ENCODE data around the gene PRKAG1.

Gene PRKAG1

GRCh38 chr12:48982397-48983080 lies 36.0 kb downstream of the PRKAG1 start:
- Histone ChIP-seq H3K27me3 (replicated peaks; ENCODE audit: control insufficient read depth, insufficient read depth, low read length, poor library complexity, severe bottlenecking) (peaks cover 3% of the 10 kb centered on the region), H3K4me1 (ENCODE audit: control insufficient read depth, insufficient read depth, low read length, poor library complexity, severe bottlenecking) (peaks cover 43% of the 10 kb centered on the region), H3K9me3 (ENCODE audit: control insufficient read depth, low read length) (no peaks in the 10 kb centered on the region), H3K36me3 (ENCODE audit: control insufficient read depth, insufficient read depth, low read length) (no peaks in the 10 kb centered on the region), H3K27ac (ENCODE audit: insufficient read depth, low read length, poor library complexity, severe bottlenecking) (no peak overlapping the region), H3K4me3 (ENCODE audit: insufficient read depth, low read depth, low read length, poor library complexity, severe bottlenecking) (no peak overlapping the region)
- no peak for DNase-seq

DNA sequence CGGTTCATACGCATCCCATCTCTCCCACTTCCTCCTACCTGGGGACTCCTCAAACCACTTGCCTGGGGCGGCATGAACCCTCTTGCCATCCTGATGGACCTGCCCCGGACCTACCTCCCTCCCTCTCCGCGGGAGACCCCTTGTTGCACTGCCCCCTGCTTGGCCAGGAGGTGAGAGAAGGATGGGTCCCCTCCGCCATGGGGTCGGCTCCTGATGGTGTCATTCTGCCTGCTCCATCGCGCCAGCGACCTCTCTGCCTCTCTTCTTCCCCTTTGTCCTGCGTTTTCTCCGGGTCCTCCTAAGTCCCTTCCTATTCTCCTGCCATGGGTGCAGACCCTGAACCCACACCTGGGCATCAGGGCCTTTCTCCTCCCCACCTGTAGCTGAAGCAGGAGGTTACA lies 36.8 kb downstream of the PRKAG1 start:
- Histone ChIP-seq H3K4me3 (ENCODE audit: insufficient read depth, low read depth, low read length, poor library complexity, severe bottlenecking) (peak overlapping the region; percentile 56), H3K27me3 (replicated peaks; ENCODE audit: control insufficient read depth, insufficient read depth, low read length, poor library complexity, severe bottlenecking) (peaks cover 3% of the 10 kb centered on the region), H3K9me3 (ENCODE audit: control insufficient read depth, low read length) (no peaks in the 10 kb centered on the region), H3K4me1 (ENCODE audit: control insufficient read depth, insufficient read depth, low read length, poor library complexity, severe bottlenecking) (peaks cover 43% of the 10 kb centered on the region), H3K36me3 (ENCODE audit: control insufficient read depth, insufficient read depth, low read length) (no peaks in the 10 kb centered on the region), H3K27ac (ENCODE audit: insufficient read depth, low read length, poor library complexity, severe bottlenecking) (no peak overlapping the region)
- no peak for DNase-seq

DNA sequence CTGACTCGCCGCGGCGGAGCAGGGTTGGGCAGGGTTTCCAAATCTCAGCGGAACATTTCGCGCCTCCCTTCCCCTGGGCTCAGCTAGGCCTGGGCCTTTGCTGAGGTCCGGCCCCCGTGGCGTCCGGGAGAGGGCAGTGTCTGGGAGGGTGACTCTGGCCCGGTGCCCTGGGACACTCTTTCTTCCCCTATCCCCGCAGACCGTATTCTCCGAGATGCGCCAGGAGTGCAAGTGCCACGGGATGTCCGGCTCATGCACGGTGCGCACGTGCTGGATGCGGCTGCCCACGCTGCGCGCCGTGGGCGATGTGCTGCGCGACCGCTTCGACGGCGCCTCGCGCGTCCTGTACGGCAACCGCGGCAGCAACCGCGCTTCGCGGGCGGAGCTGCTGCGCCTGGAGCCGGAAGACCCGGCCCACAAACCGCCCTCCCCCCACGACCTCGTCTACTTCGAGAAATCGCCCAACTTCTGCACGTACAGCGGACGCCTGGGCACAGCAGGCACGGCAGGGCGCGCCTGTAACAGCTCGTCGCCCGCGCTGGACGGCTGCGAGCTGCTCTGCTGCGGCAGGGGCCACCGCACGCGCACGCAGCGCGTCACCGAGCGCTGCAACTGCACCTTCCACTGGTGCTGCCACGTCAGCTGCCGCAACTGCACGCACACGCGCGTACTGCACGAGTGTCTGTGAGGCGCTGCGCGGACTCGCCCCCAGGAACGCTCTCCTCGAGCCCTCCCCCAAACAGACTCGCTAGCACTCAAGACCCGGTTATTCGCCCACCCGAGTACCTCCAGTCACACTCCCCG lies 37.4 kb downstream of the PRKAG1 start:
- Histone ChIP-seq H3K4me3 (ENCODE audit: insufficient read depth, low read depth, low read length, poor library complexity, severe bottlenecking) (peak overlapping the region; percentile 56), H3K4me1 (ENCODE audit: control insufficient read depth, insufficient read depth, low read length, poor library complexity, severe bottlenecking) (peaks cover 43% of the 10 kb centered on the region), H3K9me3 (ENCODE audit: control insufficient read depth, low read length) (no peaks in the 10 kb centered on the region), H3K36me3 (ENCODE audit: control insufficient read depth, insufficient read depth, low read length) (no peaks in the 10 kb centered on the region), H3K27me3 (replicated peaks; ENCODE audit: control insufficient read depth, insufficient read depth, low read length, poor library complexity, severe bottlenecking) (peaks cover 3% of the 10 kb centered on the region), H3K27ac (ENCODE audit: insufficient read depth, low read length, poor library complexity, severe bottlenecking) (peak overlapping the region; percentile 33)
- peak; percentile 47 to 48 (median 47) for DNase-seq

- Histone ChIP-seq H3K4me1 (ENCODE audit: control insufficient read depth, insufficient read depth, low read length, poor library complexity, severe bottlenecking) (peaks cover 43% of the 10 kb centered on the region), H3K9me3 (ENCODE audit: control insufficient read depth, low read length) (no peaks in the 10 kb centered on the region), H3K27me3 (replicated peaks; ENCODE audit: control insufficient read depth, insufficient read depth, low read length, poor library complexity, severe bottlenecking) (peaks cover 3% of the 10 kb centered on the region), H3K27ac (ENCODE audit: insufficient read depth, low read length, poor library complexity, severe bottlenecking) (peak overlapping the region; percentile 33), H3K36me3 (ENCODE audit: control insufficient read depth, insufficient read depth, low read length) (no peaks in the 10 kb centered on the region), H3K4me3 (ENCODE audit: insufficient read depth, low read depth, low read length, poor library complexity, severe bottlenecking) (peak overlapping the region; percentile 56)
- DNase-seq = peak; percentile 19 to 23 (median 21)
Measured at GRCh38 chr12:48980389-48980952, 38.1 kb downstream of the PRKAG1 start.

DNA sequence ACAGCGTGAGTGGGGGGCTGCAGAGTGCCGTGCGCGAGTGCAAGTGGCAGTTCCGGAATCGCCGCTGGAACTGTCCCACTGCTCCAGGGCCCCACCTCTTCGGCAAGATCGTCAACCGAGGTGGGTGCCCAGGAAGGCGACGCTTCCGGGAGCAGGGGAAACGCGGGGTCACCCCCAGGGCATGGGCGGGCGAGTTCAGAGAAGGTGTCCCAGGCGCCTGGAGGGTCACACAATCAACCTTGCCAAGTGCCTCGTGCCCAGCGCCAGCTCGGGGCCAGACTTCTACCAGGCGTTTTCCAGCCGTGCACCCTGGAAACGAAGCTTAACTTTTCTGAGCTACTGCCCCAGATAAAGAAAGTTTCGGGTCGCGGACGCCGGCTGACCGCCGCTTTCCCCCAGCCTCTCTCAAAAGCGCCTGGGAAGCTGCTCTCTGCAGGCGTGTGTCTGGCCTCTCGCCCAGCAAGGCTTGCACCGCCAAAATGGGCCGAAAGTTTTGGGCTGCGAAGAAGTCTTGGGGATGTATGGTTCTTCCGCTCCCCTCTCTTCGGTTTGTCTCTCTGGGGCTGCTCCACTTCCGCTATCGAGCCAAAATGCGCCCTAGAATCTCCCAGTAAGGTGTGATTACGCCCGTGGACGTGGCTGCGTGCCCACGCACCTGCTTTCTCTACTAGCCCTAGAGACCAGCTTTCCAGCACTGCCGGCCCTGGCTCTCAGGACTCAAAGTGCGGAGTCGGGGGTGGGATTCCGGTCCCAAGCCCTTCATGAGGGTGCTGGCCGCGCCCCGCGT lies 38.8 kb downstream of the PRKAG1 start:
- Histone ChIP-seq H3K27ac (ENCODE audit: insufficient read depth, low read length, poor library complexity, severe bottlenecking) (peak overlapping the region; percentile 33), H3K4me3 (ENCODE audit: insufficient read depth, low read depth, low read length, poor library complexity, severe bottlenecking) (peak overlapping the region; percentile 56), H3K9me3 (ENCODE audit: control insufficient read depth, low read length) (no peaks in the 10 kb centered on the region), H3K27me3 (replicated peaks; ENCODE audit: control insufficient read depth, insufficient read depth, low read length, poor library complexity, severe bottlenecking) (peaks cover 3% of the 10 kb centered on the region), H3K36me3 (ENCODE audit: control insufficient read depth, insufficient read depth, low read length) (no peaks in the 10 kb centered on the region), H3K4me1 (ENCODE audit: control insufficient read depth, insufficient read depth, low read length, poor library complexity, severe bottlenecking) (peaks cover 43% of the 10 kb centered on the region)
- peak; percentile 28 to 43 (median 32) for DNase-seq

GRCh38 chr12:48978741-48979601 lies 39.6 kb downstream of the PRKAG1 start:
- Histone ChIP-seq H3K4me1 (ENCODE audit: control insufficient read depth, insufficient read depth, low read length, poor library complexity, severe bottlenecking) (peaks cover 43% of the 10 kb centered on the region), H3K4me3 (ENCODE audit: insufficient read depth, low read depth, low read length, poor library complexity, severe bottlenecking) (peak overlapping the region; percentile 56), H3K27ac (ENCODE audit: insufficient read depth, low read length, poor library complexity, severe bottlenecking) (peak overlapping the region; percentile 30), H3K27me3 (replicated peaks; ENCODE audit: control insufficient read depth, insufficient read depth, low read length, poor library complexity, severe bottlenecking) (peaks cover 8% of the 10 kb centered on the region), H3K36me3 (ENCODE audit: control insufficient read depth, insufficient read depth, low read length) (no peaks in the 10 kb centered on the region), H3K9me3 (ENCODE audit: control insufficient read depth, low read length) (no peaks in the 10 kb centered on the region)
- no peak for DNase-seq

DNA sequence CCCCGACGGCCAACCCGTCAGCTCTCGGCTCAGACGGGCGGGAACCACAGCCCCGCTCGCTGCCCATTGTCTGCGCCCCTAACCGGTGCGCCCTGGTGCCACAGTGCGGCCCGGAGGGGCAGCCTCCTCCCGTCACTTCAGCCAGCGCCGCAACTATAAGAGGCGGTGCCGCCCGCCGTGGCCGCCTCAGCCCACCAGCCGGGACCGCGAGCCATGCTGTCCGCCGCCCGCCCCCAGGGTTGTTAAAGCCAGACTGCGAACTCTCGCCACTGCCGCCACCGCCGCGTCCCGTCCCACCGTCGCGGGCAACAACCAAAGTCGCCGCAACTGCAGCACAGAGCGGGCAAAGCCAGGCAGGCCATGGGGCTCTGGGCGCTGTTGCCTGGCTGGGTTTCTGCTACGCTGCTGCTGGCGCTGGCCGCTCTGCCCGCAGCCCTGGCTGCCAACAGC lies 40.3 kb downstream of the PRKAG1 start, which contains the start of gene WNT1:
Gene WNT1 (plus strand): TSS at position 32 of the 450 bp plus-strand sequence. CDS start 329 bp downstream, at position 361.
- Histone ChIP-seq H3K4me3 (ENCODE audit: insufficient read depth, low read depth, low read length, poor library complexity, severe bottlenecking) (peak within 1 kb of the TSS; percentile 56), H3K27me3 (replicated peaks; ENCODE audit: control insufficient read depth, insufficient read depth, low read length, poor library complexity, severe bottlenecking) (peaks cover 14% of the 10 kb centered on the region), H3K27ac (ENCODE audit: insufficient read depth, low read length, poor library complexity, severe bottlenecking) (peak within 1 kb of the TSS; percentile 30), H3K36me3 (ENCODE audit: control insufficient read depth, insufficient read depth, low read length) (no peaks in the 10 kb centered on the region), H3K9me3 (ENCODE audit: control insufficient read depth, low read length) (no peaks in the 10 kb centered on the region), H3K4me1 (ENCODE audit: control insufficient read depth, insufficient read depth, low read length, poor library complexity, severe bottlenecking) (peaks cover 43% of the 10 kb centered on the region)
- peak in 1 of 3 donors; percentile 11 for DNase-seq

GRCh38 chr12:48977290-48978281 lies 41.0 kb downstream of the PRKAG1 start:
- peak; percentile 76 to 85 (median 78) for DNase-seq
- no peaks in the 10 kb centered on the region for H3K9me3 ChIP-seq (ENCODE audit: control insufficient read depth, low read length)
- H3K27me3 ChIP-seq (replicated peaks; ENCODE audit: control insufficient read depth, insufficient read depth, low read length, poor library complexity, severe bottlenecking) = peaks cover 22% of the 10 kb centered on the region
- H3K27ac ChIP-seq (ENCODE audit: insufficient read depth, low read length, poor library complexity, severe bottlenecking) = no peak overlapping the region
- peaks cover 44% of the 10 kb centered on the region for H3K4me1 ChIP-seq (ENCODE audit: control insufficient read depth, insufficient read depth, low read length, poor library complexity, severe bottlenecking)
- peak overlapping the region; percentile 56 for H3K4me3 ChIP-seq (ENCODE audit: insufficient read depth, low read depth, low read length, poor library complexity, severe bottlenecking)
- no peaks in the 10 kb centered on the region for H3K36me3 ChIP-seq (ENCODE audit: control insufficient read depth, insufficient read depth, low read length)

Data from effector memory CD4-positive, alpha-beta T cell (primary cell).